Amniotic epithelial cell (primary cell): ENCODE results near the gene PRLR.
"Not testable (repeated sequence)": the region's sequence is repeated elsewhere in the genome, so short reads cannot be mapped to it uniquely, and the experiment has no call there.

ENCODE experiments used
- DNase-seq: peaks from one replicate; pipeline ENCODE4 v3.0.0-alpha.2; 2010; ENCODE audit warnings: low read depth

Gene PRLR

DNA sequence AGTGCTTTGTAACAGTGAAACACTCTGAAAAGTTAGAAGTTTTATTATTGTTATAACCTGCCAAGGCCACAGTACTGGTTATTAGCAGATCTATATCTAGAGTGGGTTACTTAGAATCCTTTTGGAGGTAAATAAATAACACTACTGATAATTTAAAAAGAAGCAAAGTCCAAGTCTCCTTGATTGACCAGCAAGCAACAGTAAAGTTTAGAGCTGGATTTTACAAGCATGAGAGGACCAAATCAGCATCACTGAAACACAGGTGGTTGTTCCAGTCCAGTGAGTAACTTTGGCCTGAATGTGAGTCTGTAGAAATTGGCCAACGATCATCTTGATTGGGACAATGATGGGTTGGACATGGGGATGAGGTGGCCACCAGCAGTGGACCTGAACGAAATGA lies 105.4 kb downstream of the PRLR start:
- no peak for DNase-seq

DNA sequence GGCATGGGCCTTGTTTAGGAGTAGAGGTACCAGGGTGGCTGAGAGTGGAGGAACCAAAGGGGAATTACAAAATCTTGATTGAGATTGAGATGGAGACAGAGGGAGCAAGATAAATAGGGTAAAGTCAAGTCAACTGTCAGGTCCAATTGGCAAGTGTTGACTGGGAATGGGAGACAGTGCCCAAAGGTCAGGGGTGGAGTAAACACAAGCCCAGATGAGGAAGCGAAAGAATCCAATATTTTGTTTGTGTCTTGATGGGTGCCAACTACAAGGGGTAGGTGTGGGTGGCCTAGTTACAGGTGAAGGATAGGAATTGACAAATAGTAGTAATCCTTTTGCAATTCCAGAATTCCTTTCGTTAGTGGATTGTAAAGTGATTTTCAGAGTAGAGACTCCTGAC lies 107.5 kb downstream of the PRLR start:
- no peak for DNase-seq

DNA sequence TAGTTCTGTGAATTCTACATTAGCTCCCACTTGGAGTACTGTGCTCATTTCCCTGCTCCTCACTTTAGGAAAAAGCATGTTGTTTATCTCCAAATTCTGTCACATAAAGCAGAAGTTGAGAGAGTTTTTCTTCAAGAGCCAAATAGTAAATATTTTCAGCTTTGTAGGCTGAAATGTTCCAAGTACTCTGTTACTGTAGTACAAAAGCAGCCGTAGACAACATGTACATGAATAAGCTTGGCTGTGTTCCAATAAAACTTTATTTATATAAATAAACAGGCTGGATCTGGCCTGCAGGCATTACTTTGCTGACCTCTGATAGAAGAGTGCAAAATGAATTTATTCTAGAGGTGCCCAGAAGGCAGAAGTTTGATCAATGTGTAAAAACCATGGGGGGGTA lies 109.6 kb downstream of the PRLR start:
- no peak for DNase-seq

DNA sequence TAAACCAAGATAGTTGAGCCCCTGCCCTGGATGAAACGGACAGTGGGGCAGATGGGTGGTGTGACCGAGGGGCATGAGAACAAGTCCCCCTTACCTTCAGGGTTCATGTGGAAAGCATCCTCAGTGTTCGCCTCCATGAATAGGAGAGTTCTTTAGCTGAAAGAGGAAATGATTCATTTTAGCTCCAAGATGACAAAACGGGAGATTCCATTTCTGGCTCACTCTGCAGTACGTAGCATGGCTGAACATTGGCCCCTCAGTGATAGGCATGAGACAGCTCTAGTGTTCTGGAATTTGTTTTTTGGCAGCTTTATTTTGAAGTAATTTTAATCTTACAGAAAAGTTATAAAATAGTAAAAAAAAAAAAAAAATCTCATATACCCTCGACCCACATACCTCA lies 112.3 kb downstream of the PRLR start:
- peak; percentile 65 for DNase-seq

DNA sequence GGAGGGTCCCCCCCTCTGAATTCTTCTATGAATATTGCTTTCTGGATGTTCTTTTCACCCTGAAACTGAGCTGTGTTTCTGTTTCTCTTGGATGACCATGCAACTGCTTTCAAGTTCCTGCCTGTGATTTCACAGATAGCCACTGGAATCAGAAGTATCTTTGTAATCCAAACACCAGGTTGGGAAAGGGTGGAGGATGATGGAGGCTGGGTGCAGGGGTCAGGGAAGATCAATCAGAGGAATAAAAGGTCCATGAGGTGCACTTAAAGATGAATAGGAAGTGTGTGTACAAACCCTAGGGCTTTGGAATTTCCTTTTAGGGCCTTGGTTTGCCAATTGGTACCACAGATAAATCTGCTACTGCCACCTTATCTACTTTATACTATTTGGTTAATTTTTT lies 114.4 kb downstream of the PRLR start:
- no peak for DNase-seq

DNA sequence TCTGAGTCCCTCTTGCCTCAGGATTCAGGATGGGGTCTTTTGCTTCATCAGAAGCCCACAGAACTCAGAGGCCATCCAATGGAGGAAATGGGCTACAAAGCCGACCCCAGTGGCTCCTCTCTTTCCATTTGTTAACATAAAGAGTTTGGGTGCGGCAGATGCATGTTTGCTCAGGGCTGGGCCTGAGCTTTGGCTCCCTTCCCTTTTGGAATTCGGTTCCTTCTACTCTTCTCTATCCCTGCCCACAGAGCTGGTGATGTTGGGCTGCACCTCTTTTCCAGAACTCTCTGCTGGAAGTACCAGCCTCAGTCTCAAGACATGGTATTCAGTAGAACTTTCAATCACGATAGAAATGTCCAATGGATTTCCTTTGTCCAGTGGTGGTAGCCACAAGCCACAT lies 115.6 kb downstream of the PRLR start:
- no peak for DNase-seq

DNA sequence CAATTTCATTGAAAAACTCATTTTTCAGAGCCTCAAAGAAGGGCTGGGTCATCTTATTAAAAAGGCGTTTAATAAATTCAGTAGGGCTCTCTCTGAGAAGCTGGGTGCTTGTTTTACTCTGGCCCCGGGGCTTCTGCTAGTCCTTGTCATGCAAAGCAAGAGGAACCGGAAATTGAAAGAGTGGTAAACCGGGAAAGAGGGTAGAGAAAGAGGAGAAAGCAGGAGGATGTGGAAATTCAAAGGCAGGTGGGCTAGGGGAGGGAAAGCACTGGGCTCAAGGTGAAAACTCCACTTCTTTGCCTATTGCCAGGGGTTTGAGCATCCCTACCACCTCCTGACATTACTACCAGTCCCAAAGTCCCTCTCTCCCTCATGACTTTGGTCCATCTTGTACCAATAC lies 118.0 kb downstream of the PRLR start:
- DNase-seq: no peak

DNA sequence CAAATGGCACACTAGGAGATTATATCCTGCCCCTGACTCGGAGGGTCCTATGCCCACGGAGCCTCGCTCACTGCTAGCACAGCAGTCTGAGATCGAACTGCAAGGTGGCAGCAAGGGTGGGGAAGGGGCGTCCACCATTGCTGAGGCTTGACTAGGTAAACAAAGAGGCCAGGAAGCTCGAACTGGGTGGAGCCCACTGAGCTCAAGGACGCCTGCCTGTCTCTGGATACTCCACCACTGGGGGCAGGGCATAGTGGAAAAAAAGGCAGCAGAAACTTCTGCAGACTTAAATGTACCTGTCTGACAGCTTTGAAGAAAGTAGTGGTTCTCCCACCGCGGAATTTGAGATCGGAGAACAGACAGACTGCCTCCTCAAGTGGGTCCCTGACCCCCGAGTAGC lies 125.7 kb downstream of the PRLR start:
- not testable (repeated sequence) for DNase-seq

DNA sequence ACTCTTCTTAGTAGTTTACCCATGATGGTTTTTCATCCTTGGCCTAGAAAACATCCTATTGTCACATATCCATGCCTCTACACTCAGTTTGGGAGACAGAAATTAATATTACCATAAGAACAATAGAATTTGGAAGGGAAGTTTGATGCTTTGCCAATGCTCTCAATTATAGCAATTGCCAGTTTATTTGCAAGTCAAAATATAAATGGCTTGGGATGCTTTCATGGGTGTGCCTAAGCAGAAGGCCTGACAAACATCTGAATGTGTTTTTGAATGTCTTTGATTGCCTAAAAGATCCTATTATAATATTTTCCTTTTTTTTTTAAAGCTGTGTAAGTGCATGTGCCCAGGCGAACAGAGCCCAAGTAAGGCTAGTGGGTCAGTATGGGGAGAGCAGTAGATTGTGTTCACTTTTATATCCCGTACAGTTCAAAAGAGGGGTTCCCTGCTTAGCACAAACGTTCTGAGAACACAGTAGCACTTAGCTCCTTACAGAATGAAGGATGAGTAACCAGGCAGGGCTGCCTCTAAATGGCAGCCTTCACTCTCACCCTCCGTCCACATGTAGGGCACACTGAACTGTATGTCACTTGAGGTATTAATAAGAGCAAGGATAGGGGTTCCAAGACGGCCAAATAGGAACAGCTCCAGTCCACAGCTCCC lies 126.5 kb downstream of the PRLR start:
- DNase-seq: no peak

DNA sequence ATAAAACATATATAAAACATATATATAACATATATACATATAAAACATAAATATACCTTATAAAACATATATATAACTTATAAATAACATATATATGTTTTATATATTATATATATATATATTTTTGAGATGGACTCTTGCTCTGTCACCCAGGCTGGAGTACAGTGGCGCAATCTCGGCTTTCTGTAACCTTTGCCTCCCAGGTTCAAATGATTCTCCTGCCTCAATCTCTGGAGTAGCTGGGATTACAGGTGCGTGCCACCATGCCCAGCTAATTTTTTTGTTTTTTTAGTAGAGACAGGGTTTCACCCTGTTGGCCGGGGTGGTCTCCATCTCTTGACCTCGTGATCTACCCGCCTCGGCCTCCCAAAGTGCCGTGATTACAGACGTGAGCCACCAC lies 128.6 kb downstream of the PRLR start:
- DNase-seq: not testable (repeated sequence)

DNA sequence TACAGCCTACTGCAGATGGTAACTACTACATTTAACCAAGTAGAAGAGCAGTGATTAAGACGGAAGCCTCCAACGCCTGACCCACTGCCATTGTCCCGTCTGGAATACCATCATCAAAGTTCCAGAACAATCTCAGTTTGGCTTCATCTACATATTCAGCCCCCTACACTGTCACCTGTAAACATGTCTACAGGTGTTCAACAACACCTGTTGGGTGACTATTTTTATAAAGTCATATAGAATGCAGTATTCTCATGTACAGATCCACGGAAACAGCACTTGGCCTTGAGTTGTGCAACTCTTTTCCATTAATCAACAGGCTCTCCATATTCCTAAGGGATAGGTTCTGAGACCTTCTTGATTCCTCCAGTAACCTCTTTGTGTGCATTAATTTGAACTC lies 129.3 kb downstream of the PRLR start:
- no peak for DNase-seq

DNA sequence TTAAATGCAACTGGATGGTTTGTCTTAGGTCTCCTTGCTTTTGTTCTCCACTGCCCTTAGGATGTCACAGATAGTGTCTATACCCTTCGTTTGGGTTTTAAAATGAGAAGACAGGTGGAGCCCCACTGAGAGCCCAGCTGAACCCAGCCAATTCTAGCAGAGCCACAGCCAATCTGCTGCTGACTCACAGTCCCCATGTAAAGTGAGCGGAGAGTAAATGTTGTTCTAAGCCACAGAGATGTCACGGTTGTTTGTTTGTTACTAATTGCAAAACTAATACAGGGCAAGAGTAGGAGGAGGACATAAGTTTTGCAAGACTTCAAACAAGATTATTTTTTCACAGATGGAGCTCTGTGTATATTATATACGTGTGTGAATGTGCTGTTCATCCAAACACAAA lies 132.1 kb downstream of the PRLR start:
- no peak for DNase-seq

DNA sequence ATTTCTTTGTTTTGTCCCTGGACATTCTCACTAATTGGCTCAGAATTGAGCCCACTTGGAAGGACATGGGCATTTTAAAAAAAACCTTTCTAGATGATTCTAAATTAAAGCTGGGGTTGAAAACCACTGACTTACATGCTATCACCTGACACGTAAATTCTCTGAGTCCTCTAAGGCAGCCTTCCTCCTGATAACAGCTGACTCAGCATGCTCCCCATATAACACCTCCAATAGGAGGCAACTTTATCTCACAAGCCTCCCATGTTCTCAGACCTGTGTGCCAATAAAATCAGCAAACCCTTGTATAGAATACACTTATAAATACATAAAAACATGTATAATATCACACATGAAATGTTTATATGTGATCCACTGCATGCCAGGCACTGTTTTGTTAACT lies 133.4 kb downstream of the PRLR start:
- DNase-seq: no peak

DNA sequence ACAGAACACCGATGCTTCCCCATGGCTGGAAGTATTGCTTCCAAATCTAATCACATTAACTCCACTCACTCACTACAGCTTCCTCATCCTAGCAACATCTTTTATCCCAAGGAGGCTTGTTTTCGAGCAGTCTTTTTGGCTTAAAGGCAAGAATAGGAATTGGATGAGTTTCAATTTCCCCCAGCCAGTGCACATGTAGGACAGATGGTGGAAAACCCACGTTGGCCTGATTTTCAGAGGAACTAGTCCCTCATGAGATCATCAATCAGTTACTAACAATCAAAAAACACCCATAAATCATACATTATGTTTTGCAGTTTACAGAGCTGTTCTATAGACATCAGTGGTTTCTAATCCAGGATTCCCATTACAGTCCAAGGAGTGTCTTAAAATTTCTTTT lies 134.1 kb downstream of the PRLR start:
- no peak for DNase-seq

DNA sequence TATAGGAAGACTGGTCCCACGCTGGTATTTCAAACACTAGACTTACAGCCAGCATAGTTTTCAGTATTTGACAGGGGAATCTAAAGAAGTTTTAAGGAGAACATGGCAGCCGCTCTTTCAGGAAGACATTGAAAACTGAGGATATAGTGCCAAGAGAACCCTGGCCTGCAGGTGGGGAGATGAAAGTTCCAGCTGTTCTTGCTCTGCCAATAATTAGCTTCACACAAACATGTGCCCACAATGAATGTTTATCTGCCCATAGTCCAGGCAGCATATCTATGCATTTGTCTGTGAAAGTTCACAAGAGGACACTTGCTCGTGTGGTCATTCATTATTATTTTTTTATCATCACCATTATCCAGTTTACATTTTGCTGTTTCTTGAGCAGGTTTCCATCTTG lies 134.9 kb downstream of the PRLR start:
- DNase-seq: no peak

DNA sequence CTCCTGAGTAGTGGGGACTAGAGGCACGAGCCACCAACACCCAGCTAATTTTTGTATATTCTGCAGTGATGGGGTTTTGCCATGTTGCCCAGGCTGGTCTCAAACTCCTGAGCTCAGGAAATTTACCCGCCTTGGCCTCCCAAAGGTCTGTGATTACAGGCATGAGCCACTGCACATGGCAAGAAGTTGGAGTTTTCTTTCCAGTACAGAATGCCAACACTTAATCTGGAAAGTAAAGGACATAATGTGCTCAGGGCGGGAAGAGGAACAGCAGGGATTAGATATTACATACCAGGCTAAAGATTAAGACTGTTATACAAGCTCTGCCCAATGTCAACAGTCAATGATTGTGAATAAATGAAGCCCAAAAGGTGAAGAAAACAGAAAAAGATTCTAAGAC lies 135.3 kb downstream of the PRLR start:
- DNase-seq: peak; percentile 37

DNA sequence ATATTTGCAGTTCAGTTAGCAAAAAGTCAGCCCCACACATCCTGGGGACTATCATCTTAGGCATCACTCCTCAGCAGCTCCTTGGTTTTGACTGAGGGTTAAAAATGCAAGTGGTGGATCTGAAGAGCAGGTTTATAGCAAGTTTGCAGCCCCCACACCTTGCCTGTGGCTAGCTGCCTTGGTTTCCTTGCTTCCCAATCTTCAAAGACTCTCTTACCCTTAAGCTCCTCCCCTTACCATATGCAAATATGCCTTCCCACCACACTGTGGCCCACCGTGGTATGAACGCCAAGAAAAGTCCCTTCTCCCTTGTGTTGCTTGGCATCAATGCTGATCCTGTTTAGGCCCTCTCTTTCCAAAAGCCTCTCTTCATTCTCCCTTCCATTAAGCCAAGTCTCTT lies 137.6 kb downstream of the PRLR start:
- DNase-seq: no peak

DNA sequence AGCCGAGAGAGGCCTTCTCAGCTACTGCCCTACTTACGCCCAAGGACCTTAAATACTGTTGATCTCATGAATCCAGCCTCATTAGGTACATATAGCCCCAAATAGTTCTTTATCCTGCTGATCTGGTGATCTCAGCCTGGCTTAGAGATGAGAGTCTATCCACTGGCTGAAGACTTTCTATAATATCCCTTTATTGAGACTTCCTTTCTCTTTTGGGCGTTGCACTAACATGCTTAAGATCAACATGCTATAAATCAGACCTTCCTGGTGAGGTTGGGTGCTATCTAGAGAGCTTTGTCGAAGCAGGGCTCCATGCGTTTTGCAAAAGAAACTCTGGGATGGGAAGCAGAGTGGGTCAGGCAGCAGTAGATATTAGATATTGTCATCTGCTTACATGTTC lies 138.6 kb downstream of the PRLR start:
- no peak for DNase-seq

DNA sequence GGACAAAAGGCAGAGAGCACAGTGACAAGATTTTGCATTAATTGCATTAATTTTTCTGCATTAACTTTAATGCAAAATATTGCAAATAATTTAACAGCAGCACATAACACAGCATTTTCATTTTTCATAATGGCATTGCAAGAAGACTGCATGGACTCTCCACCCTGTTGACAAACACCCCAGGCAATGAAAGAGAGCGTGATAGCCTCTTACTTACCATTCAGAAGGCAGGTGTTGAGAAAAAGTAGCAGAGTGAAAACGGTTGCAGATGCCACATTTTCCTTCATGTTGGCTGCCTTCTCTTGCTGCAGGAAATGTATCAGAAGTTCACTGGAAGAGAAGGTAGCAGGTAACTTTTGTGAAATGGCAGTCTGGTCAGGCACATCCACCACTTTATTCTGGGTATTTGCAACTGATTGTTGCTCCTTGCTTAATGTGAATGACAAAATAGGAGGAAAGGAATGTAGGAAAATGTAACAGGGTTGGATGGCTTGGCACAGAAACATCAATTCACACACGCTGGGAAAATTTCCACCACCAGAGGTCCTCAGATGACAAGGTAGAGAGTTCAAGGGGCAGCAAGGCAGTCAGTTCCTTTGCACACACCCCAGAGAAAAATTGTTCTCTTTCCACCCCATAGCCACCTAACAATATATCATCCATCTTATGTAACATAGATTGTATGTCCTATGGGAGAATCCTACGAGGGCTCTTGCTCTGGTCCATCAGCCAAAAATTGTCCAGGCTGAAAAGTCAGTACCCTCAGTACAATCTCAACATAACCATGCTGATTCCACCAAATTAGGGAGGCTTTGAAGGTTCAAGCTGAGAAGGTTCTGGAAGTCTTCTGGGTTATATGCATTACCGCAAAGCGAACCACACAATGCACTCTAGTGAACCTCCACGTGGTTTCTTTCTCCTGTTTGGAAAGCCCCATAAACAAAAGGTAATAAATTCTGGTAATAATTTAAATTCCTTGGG lies 140.7 kb downstream of the PRLR start:
- DNase-seq: peak; percentile 69

DNA sequence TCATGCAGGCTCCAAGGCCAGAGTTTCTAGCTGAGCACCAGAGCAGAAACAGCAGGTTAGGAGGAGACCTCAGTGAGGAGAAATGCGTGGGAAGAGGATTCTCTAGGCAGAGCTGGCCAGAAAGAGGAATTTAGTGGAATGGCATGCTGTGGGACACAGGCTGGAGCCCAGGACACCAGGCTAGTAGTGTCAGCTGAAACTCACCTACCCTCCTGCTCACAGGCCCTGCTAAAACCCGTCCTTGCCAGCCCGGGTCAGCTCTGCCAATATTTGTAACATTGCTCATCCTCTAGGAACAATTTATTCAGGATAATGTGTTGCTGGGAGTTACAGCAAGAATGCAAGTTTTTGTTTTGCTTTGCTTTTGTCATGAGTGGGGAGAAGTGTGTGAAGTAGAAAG lies 142.3 kb downstream of the PRLR start:
- DNase-seq: peak; percentile 14

DNA sequence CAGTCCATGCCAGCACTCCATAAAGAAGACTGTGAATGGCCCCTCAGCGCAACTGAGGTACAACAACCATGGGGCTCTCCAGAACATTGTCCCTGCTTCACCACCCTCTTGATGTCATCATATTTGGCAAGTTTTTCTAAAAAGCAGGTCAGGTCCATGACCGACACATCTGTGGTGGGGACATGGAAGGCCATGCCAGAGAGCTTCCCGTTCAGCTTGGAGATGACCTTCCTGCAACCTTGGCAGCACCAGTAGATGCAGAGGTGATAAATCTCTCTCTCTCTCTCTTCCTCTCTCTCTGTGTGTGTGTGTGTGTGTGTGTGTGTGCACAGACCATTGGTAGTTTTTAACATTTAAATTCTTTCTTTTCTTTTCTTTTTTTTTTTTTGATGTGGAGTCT lies 147.1 kb downstream of the PRLR start:
- DNase-seq: no peak

DNA sequence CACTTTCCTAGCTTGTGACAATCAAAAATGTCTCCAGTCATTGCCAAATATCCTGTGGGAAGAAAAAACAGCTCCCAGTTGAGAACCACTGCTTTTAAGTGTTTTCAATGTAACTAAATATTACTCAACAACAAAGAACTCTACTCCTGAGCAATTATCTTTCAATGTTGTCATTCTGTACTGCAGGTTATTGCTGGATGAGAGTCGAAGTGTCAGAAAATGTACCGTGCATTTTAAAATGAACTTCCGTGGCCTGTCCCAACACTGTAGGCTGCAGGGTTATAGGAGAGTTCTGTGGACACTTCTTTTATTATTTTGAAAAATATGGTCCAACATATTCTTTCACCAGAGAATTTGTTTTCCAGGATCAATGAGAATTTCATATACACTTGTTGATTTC lies 147.8 kb downstream of the PRLR start:
- no peak for DNase-seq

DNA sequence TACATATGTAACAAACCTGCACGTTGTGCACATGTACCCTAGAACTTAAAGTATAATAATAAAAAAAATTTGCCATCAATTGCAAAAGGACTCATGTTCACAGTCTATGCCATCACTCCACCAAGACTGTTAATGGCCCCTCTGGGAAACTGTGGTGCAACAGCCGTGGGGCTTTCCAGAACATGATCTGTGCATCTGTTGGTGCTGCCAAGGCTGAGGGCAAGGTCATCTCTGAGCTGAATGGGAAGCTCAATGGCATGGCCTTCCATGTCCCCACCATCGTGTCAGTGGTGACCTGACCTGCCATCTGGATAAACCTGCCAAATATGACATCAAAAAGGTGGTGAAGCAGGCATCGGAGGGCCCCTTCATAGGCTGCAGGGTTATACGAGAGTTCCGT lies 149.2 kb downstream of the PRLR start:
- no peak for DNase-seq

DNA sequence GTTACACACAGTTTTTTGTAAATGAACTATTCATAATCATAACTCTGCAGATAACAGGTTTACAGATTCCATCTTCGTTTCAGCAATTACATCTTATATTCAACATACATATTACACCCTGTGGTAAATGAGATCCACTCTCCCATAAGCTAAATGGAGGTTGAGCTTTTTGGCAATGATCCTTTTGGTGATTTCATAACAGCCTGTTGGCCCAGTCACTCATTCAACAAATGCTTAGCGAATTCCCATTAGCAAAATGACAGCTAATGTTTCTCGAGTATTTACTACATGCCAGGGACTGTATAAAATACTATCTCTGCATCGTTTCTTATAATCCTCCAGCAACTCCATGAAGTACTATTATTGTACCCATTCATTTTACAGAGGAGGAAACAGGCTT lies 157.1 kb downstream of the PRLR start:
- DNase-seq: no peak
